Ovary (tissue), 9 donors: ENCODE measurements around the gene ZNF592. TPM values are rescaled to one million over a fixed set of nuclear protein-coding genes. Genes with fewer than 3 reads are reported as not detected.

Experiments used
- DNase-seq, 5 donors: peaks; one replicate each; pipeline ENCODE4 v3.0.0-alpha.2; 2019 to 2020
- H3K27ac ChIP-seq, 2 donors: fragments of 200-600 bp; one replicate each; pipeline versions ENCODE4 v1.5.1 to v1.8.0; 2019 to 2022
- H3K27me3 ChIP-seq: fragments of 200-600 bp; one replicate; pipeline ENCODE4 v1.8.0; 2022
- H3K36me3 ChIP-seq: fragments of 200-600 bp; sonication (generic); one replicate; pipeline ENCODE4 v1.5.1; 2019
- H3K4me1 ChIP-seq: one replicate; pipeline ENCODE4 v1.8.1; 2013; ENCODE audit warnings: mild to moderate bottlenecking, moderate library complexity; ENCODE audit not compliant: insufficient read depth
- H3K4me3 ChIP-seq: fragments of 200-600 bp; sonication (generic); one replicate; pipeline ENCODE4 v1.5.1; 2017
- H3K9me3 ChIP-seq, 2 donors: fragments of 200-600 bp in 1 of 2; sonication (generic) in 1 of 2; one replicate each; pipeline versions ENCODE4 v1.5.1 to v1.8.1; 2013 to 2019; ENCODE audit warnings: mild to moderate bottlenecking in 1 of 2, moderate library complexity in 1 of 2
- EP300 ChIP-seq: sonication (generic); formaldehyde crosslinking; IDR thresholded peaks from one replicate; pipeline ENCODE4 v1.6.1; 2017; ENCODE audit warnings: antibody characterized with exemption
- POLR2A ChIP-seq: fragments of 450-650 bp; IDR thresholded peaks from one replicate; pipeline ENCODE4 v1.6.1; 2017; ENCODE audit warnings: antibody characterized with exemption, mild to moderate bottlenecking, moderate library complexity
- WGBS, 3 donors: extraction: QIAGEN DNeasy Blood & Tissue Kit in 1 of 3; methylation state at CpG; one replicate each; pipeline versions ENCODE4 v1.1.5 to v1.1.7; 2013 to 2017; 5-methylcytosine and 5-hydroxymethylcytosine counted together
- intact Hi-C, 4 donors: fragments of 100-400 bp; cut with DNase I; formaldehyde crosslinking; loops; one replicate each; pipeline versions ENCODE4 v1.11.0 to v1.15.1; 2022 to 2023
- polyA plus RNA-seq, 2 donors: library from polyadenylated mRNA; stranded (reverse); fragments of 200-250 nt in 1 of 2; fragments of 350-450 nt in 1 of 2; fragmentation: Illumina TruSeq in 1 of 2; extraction: RNeasy Lipid Tissue Mini Kit (QIAGEN cat#74804) in 1 of 2; gene quantifications; one replicate each; pipeline ENCODE4 v1.2.3, GENCODE V29; 2013 to 2014
- total RNA-seq, 7 donors: library from RNA; depleted of rRNA in 2 of 7; stranded (reverse); fragments of >200 nt in 2 of 7; fragmentation: NEBNext Ultra II Directional in 3 of 7; extraction: Animal tissue kit (Norgen Biotek cat#: 25700) in 3 of 7; gene quantifications; one replicate each; pipeline versions ENCODE4 v1.1.0 to v1.2.4, GENCODE V29; 2016 to 2023
- TF ChIP-seq, protein P1 (sequence below), 3 donors: fragments of 450-650 bp in 2 of 3; fragments of 200-600 bp in 1 of 3; IDR thresholded peaks; one replicate each; pipeline versions ENCODE4 v1.5.1 to v1.8.0; 2016 to 2022; ENCODE audit warnings: antibody characterized with exemption in 3 of 3, mild to moderate bottlenecking in 1 of 3
- donor health status: DM: no; HTN: no; CAD: no; lungs with moderate emphysema.
- donor health status: DM: no; HTN: no; CAD: no.
- donor health status: Bipolar disorder and iron deficiency.
- donor health status: DM: yes; HTN: yes; CAD: no.
- donor health status: DM: no; HTN: no; CAD: no.
- donor health status: DM: yes; HTN: yes; CAD: no.

Gene ZNF592
- total and polyA plus RNA-seq, 9 donors: 10.9 to 37.3 (median 23.7) TPM

DNA sequence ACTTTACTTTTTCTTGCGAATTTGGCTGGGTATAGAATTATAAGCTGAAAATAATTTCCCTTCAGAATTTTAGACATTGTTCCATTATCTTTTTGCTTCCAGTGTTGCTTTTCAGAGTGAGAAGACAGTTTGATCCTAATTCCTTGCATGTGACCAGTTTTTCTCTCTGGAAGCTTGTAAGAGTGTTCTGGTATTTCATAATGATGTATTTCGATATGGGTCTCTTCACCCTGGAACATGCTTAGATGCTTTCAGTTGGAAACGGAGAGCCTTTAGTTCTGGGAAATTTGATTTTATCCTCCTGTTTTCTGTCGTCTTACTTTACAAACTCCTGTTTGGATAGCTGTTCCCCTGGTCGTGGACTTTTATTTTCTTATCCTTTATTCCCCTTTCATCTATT is 82.6 kb downstream of the ZNF592 start:
- TF ChIP-seq EP300: no peak
- TF ChIP-seq POLR2A: no peak
- TF ChIP-seq, protein P1, sequence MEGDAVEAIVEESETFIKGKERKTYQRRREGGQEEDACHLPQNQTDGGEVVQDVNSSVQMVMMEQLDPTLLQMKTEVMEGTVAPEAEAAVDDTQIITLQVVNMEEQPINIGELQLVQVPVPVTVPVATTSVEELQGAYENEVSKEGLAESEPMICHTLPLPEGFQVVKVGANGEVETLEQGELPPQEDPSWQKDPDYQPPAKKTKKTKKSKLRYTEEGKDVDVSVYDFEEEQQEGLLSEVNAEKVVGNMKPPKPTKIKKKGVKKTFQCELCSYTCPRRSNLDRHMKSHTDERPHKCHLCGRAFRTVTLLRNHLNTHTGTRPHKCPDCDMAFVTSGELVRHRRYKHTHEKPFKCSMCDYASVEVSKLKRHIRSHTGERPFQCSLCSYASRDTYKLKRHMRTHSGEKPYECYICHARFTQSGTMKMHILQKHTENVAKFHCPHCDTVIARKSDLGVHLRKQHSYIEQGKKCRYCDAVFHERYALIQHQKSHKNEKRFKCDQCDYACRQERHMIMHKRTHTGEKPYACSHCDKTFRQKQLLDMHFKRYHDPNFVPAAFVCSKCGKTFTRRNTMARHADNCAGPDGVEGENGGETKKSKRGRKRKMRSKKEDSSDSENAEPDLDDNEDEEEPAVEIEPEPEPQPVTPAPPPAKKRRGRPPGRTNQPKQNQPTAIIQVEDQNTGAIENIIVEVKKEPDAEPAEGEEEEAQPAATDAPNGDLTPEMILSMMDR (IDR thresholded peaks at IDR 0.05): no peak
- Histone ChIP-seq H3K4me3 (no peak overlapping the region), H3K36me3 (no peaks in the 10 kb centered on the region), H3K9me3 (no peaks in the 10 kb centered on the region), H3K27ac (peak overlapping the region in 1 of 2 donors; percentile 22), H3K27me3 (no peaks in the 10 kb centered on the region), H3K4me1 (peaks cover 22% of the 10 kb centered on the region)
- DNase-seq: no peak
- WGBS, 3 donors: 75 to 88% (median 87%) methylated on average over 5 of the region's 5 CpGs
- intact Hi-C loops: no loop called here

DNA sequence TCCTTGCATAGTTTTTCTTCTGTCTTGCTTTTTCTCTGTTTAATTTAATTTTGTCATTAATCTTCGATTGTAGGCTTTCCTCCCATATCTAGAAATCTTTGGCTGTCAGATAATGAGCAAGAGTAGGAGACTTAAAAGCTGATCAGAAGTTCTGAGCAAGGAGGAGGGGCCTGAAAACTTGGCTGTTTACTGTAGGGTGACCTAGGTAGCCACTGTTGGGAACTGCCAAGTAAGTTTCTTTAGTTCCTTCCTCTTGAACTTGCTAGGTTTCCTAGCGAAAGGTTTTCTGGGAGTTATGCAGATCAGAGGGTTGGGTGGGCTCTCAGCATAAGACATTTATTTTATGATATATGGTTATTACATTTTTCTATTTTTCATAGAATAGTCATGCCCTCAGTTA is 83.2 kb downstream of the ZNF592 start:
- intact Hi-C loops: no loop called here
- Histone ChIP-seq H3K9me3 (no peaks in the 10 kb centered on the region), H3K36me3 (no peaks in the 10 kb centered on the region), H3K27me3 (no peaks in the 10 kb centered on the region), H3K27ac (no peak overlapping the region), H3K4me1 (peaks cover 18% of the 10 kb centered on the region), H3K4me3 (no peak overlapping the region)
- TF ChIP-seq, protein P1 (IDR thresholded peaks at IDR 0.05): no peak
- TF ChIP-seq POLR2A: no peak
- TF ChIP-seq EP300: no peak
- no peak for DNase-seq
- WGBS, 3 donors: 75 to 95% (median 90%) methylated on average over 2 of the region's 2 CpGs

DNA sequence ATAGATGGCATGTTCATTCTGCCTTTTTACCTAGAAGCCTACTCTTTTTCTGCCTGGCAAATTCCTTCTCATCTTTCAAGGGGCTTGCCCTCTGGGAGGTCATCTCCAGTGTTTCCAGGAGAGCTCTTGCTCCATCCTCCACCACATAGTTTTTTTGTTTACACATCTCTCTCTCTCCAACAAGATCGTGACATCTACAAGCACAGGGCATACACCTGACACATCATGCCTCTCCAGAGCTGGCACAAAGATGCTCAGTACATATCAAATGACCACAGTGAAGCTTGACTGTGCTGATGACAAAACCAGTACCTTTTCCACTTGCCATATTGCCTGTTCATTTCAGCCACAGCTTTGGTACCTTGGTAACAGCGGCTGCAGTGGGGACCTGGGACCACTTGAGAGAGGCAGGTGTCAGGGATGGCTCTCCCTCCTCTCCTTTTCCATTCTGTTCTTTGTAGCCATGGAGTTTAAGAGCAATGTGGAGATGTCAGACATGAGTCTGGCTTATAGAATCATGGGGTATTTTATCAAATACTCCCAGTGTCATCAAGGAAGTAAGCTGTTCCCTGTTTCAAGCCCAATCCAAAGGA is 84.2 kb downstream of the ZNF592 start:
- Histone ChIP-seq H3K4me3 (no peak overlapping the region), H3K9me3 (no peaks in the 10 kb centered on the region), H3K36me3 (no peaks in the 10 kb centered on the region), H3K27ac (no peak overlapping the region), H3K27me3 (no peaks in the 10 kb centered on the region), H3K4me1 (peaks cover 17% of the 10 kb centered on the region)
- 64 to 95% (median 88%) methylated on average over 2 of the region's 2 CpGs for WGBS, 3 donors
- DNase-seq: no peak
- intact Hi-C loops: no loop called here
- TF ChIP-seq EP300: no peak
- TF ChIP-seq, protein P1 (IDR thresholded peaks at IDR 0.05): no peak
- no peak for TF ChIP-seq POLR2A

GRCh38 chr15:84833447-84834228 is 85.2 kb downstream of the ZNF592 start:
- Histone ChIP-seq H3K4me1 (peaks cover 13% of the 10 kb centered on the region), H3K9me3 (no peaks in the 10 kb centered on the region), H3K27me3 (no peaks in the 10 kb centered on the region), H3K27ac (no peak overlapping the region), H3K36me3 (no peaks in the 10 kb centered on the region), H3K4me3 (no peak overlapping the region)
- intact Hi-C loops: no loop called here
- DNase-seq: peak; percentile 58 to 70 (median 65)
- WGBS, 3 donors: 32 to 35% (median 34%) methylated on average over 4 of the region's 4 CpGs
- TF ChIP-seq POLR2A (no peak), EP300 (no peak)
- TF ChIP-seq, protein P1 (IDR thresholded peaks at IDR 0.05): no peak
